ENCODE data around the gene CITED2. TPM values are rescaled to one million over a fixed set of nuclear protein-coding genes. Genes with fewer than 3 reads are reported as not detected.

Gene CITED2
- 334 TPM for polyA plus RNA-seq (2013, experiment 1 of 2)
- polyA plus RNA-seq (2013, experiment 2 of 2) = 337 TPM

GRCh38 chr6:139374357-139375225 lies at the start of gene CITED2:
CITED2 (minus strand) TSS chr6:139374648; CDS start chr6:139373944, 704 bp downstream.
- peak; percentile 97 for DNase-seq
- H3K4me2 ChIP-seq (ENCODE audit: low read length, poor library complexity, severe bottlenecking) = peak within 1 kb of the TSS; percentile 94
- peak within 1 kb of the TSS; percentile 96 for H4K91ac ChIP-seq (ENCODE audit: low read length)
- peak within 1 kb of the TSS; percentile 61 to 81 for H3K23ac ChIP-seq (ENCODE audit: low read length in 2 of 2)
- peaks cover 6% of the 10 kb centered on the region for H3K4me1 ChIP-seq (ENCODE audit: control insufficient read depth, insufficient read depth, low read depth, low read length)
- peaks cover 3% of the 10 kb centered on the region for H3K79me1 ChIP-seq (replicated peaks; ENCODE audit: low read length, poor library complexity, severe bottlenecking)
- peak within 1 kb of the TSS; percentile 95 to 96 for H2BK12ac ChIP-seq (ENCODE audit: low read length in 2 of 2)
- H3K9ac ChIP-seq (ENCODE audit: low read length) = peak within 1 kb of the TSS; percentile 99
- peak within 1 kb of the TSS; percentile 35 for H2AK5ac ChIP-seq (ENCODE audit: low read length, severe bottlenecking)
- no peaks in the 10 kb centered on the region for H3K27me3 ChIP-seq (ENCODE audit: control insufficient read depth in 1 of 2, insufficient read depth in 1 of 2, low read length in 2 of 2)
- H3K4ac ChIP-seq (ENCODE audit: low read depth in 1 of 2, low read length in 2 of 2) = peak within 1 kb of the TSS; percentile 88 to 98
- WGBS = under 1% methylated on average over 81 of the region's 82 CpGs
- H4K8ac ChIP-seq (ENCODE audit: low read length) = peak within 1 kb of the TSS; percentile 97
- H2BK15ac ChIP-seq (ENCODE audit: low read depth, poor library complexity, severe bottlenecking) = peak within 1 kb of the TSS; percentile 100
- peaks cover 11 to 21% of the 10 kb centered on the region in 2 experiments for H3K36me3 ChIP-seq (ENCODE audit: control insufficient read depth in 1 of 2, insufficient read depth in 2 of 2, low read depth in 1 of 2, low read length in 2 of 2)
- H3K4me3 ChIP-seq (ENCODE audit: insufficient read depth in 1 of 2, low read depth in 1 of 2, low read length in 2 of 2) = peak within 1 kb of the TSS; percentile 76 to 95
- H2BK120ac ChIP-seq (ENCODE audit: low read depth, low read length) = peak within 1 kb of the TSS; percentile 100
- peak within 1 kb of the TSS; percentile 100 for H2BK5ac ChIP-seq (ENCODE audit: low read depth, low read length, poor library complexity, severe bottlenecking)
- H3K27ac ChIP-seq (ENCODE audit: low read length, poor library complexity, severe bottlenecking) = peak within 1 kb of the TSS; percentile 99
- H2AFZ ChIP-seq (ENCODE audit: low read depth, low read length) = peak within 1 kb of the TSS; percentile 84
- peak within 1 kb of the TSS; percentile 98 to 99 for H3K18ac ChIP-seq (ENCODE audit: low read depth in 1 of 2, low read length in 2 of 2)
- H3K9me3 ChIP-seq (ENCODE audit: control insufficient read depth, low read length) = no peaks in the 10 kb centered on the region
- peak within 1 kb of the TSS; percentile 78 to 96 for H3K14ac ChIP-seq (ENCODE audit: low read length in 2 of 2)

GRCh38 chr6:139423037-139423703 lies 48.7 kb upstream of the CITED2 start:
- Histone ChIP-seq H3K18ac (ENCODE audit: low read depth in 1 of 2, low read length in 2 of 2) (no peak overlapping the region), H3K23ac (ENCODE audit: low read length in 2 of 2) (no peak overlapping the region), H3K4me3 (ENCODE audit: insufficient read depth in 1 of 2, low read depth in 1 of 2, low read length in 2 of 2) (no peak overlapping the region), H3K9me3 (ENCODE audit: control insufficient read depth, low read length) (no peaks in the 10 kb centered on the region), H4K8ac (ENCODE audit: low read length) (no peak overlapping the region), H2BK12ac (ENCODE audit: low read length in 2 of 2) (no peak overlapping the region), H3K36me3 (ENCODE audit: control insufficient read depth in 1 of 2, insufficient read depth in 2 of 2, low read depth in 1 of 2, low read length in 2 of 2) (no peaks in the 10 kb centered on the region), H3K14ac (ENCODE audit: low read length in 2 of 2) (no peak overlapping the region), H3K9ac (ENCODE audit: low read length) (no peak overlapping the region), H3K4ac (ENCODE audit: low read depth in 1 of 2, low read length in 2 of 2) (no peak overlapping the region), H2BK120ac (ENCODE audit: low read depth, low read length) (no peak overlapping the region), H3K4me1 (ENCODE audit: control insufficient read depth, insufficient read depth, low read depth, low read length) (no peaks in the 10 kb centered on the region), H2AFZ (ENCODE audit: low read depth, low read length) (no peak overlapping the region), H3K27me3 (ENCODE audit: control insufficient read depth in 1 of 2, insufficient read depth in 1 of 2, low read length in 2 of 2) (no peaks in the 10 kb centered on the region), H2AK5ac (ENCODE audit: low read length, severe bottlenecking) (no peak overlapping the region), H2BK15ac (ENCODE audit: low read depth, poor library complexity, severe bottlenecking) (no peak overlapping the region), H3K79me1 (replicated peaks; ENCODE audit: low read length, poor library complexity, severe bottlenecking) (no peaks in the 10 kb centered on the region), H3K27ac (ENCODE audit: low read length, poor library complexity, severe bottlenecking) (no peak overlapping the region), H2BK5ac (ENCODE audit: low read depth, low read length, poor library complexity, severe bottlenecking) (no peak overlapping the region), H3K4me2 (ENCODE audit: low read length, poor library complexity, severe bottlenecking) (no peak overlapping the region), H4K91ac (ENCODE audit: low read length) (no peak overlapping the region)
- no peak for DNase-seq
- no CpG with 5 or more reads among the region's 6 CpGs for WGBS

- H3K27me3 ChIP-seq (ENCODE audit: control insufficient read depth in 1 of 2, insufficient read depth in 1 of 2, low read length in 2 of 2) = no peaks in the 10 kb centered on the region
- H2BK15ac ChIP-seq (ENCODE audit: low read depth, poor library complexity, severe bottlenecking) = no peak overlapping the region
- H3K9me3 ChIP-seq (ENCODE audit: control insufficient read depth, low read length) = no peaks in the 10 kb centered on the region
- H3K79me1 ChIP-seq (replicated peaks; ENCODE audit: low read length, poor library complexity, severe bottlenecking) = no peaks in the 10 kb centered on the region
- H2BK5ac ChIP-seq (ENCODE audit: low read depth, low read length, poor library complexity, severe bottlenecking) = no peak overlapping the region
- no peak overlapping the region for H2BK120ac ChIP-seq (ENCODE audit: low read depth, low read length)
- no peak overlapping the region for H2AFZ ChIP-seq (ENCODE audit: low read depth, low read length)
- H3K27ac ChIP-seq (ENCODE audit: low read length, poor library complexity, severe bottlenecking) = no peak overlapping the region
- no peak overlapping the region for H3K23ac ChIP-seq (ENCODE audit: low read length in 2 of 2)
- H3K4me3 ChIP-seq (ENCODE audit: insufficient read depth in 1 of 2, low read depth in 1 of 2, low read length in 2 of 2) = no peak overlapping the region
- no peak for DNase-seq
- no peak overlapping the region for H3K4me2 ChIP-seq (ENCODE audit: low read length, poor library complexity, severe bottlenecking)
- no peak overlapping the region for H3K4ac ChIP-seq (ENCODE audit: low read depth in 1 of 2, low read length in 2 of 2)
- H4K91ac ChIP-seq (ENCODE audit: low read length) = no peak overlapping the region
- no peaks in the 10 kb centered on the region for H3K4me1 ChIP-seq (ENCODE audit: control insufficient read depth, insufficient read depth, low read depth, low read length)
- H3K14ac ChIP-seq (ENCODE audit: low read length in 2 of 2) = no peak overlapping the region
- peak overlapping the region; percentile 72 for H2AK5ac ChIP-seq (ENCODE audit: low read length, severe bottlenecking)
- H3K9ac ChIP-seq (ENCODE audit: low read length) = no peak overlapping the region
- H3K18ac ChIP-seq (ENCODE audit: low read depth in 1 of 2, low read length in 2 of 2) = peak overlapping the region in 1 of 2 experiments; percentile 37
- WGBS = 86% methylated on average over 8 of the region's 9 CpGs
- H2BK12ac ChIP-seq (ENCODE audit: low read length in 2 of 2) = no peak overlapping the region
- no peak overlapping the region for H4K8ac ChIP-seq (ENCODE audit: low read length)
- H3K36me3 ChIP-seq (ENCODE audit: control insufficient read depth in 1 of 2, insufficient read depth in 2 of 2, low read depth in 1 of 2, low read length in 2 of 2) = no peaks in the 10 kb centered on the region
Observed at GRCh38 chr6:139422105-139423036, 47.9 kb upstream of the CITED2 start.
